Activated naive CD4-positive, alpha-beta T cell treated with anti-CD3 and anti-CD28 coated beads for 36 hours (primary cell): ENCODE data around the gene GARNL3. TPM values are rescaled to one million over a fixed set of nuclear protein-coding genes. Genes with fewer than 3 reads are reported as not detected.

Experiments
- CTCF ChIA-PET: fragments of 350-600 bp; sonication (Branson Sonifier 250); formaldehyde crosslinking; loops from one replicate; lab custom pipeline; 2021; ENCODE audit warnings: antibody characterized with exemption; lab: Charles Lee
- DNase-seq: peaks from one replicate; pipeline ENCODE4 v3.0.0-alpha.2; 2020
- H3K27ac Mint-ChIP-seq: one replicate; pipeline ENCODE4 v1.8.0; 2021; ENCODE audit warnings: mild to moderate bottlenecking, mixed read lengths
- H3K27me3 Mint-ChIP-seq: one replicate; pipeline ENCODE4 v1.8.0; 2021; ENCODE audit warnings: low read depth, mixed read lengths
- H3K36me3 Mint-ChIP-seq: one replicate; pipeline ENCODE4 v1.8.0; 2021; ENCODE audit warnings: low read depth, mixed read lengths
- H3K4me1 Mint-ChIP-seq: one replicate; pipeline ENCODE4 v1.8.0; 2021; ENCODE audit warnings: low read depth, mixed read lengths
- H3K4me3 Mint-ChIP-seq: one replicate; pipeline ENCODE4 v1.8.0; 2021; ENCODE audit warnings: mild to moderate bottlenecking, moderate library complexity, mixed read lengths
- H3K9me3 Mint-ChIP-seq: one replicate; pipeline ENCODE4 v1.8.0; 2021; ENCODE audit warnings: mixed read lengths
- intact Hi-C: fragments of 100-400 bp; cut with micrococcal nuclease; formaldehyde crosslinking; loops from one replicate; pipeline ENCODE4 v1.15.1; 2023
- total RNA-seq, 2 experiments: library from RNA; stranded (reverse); gene quantifications; one replicate each; pipeline ENCODE4 v1.2.3, GENCODE V29; 2021

Gene GARNL3
- total RNA-seq, 2 experiments from 2014 or later: 1.2 to 4.6 TPM

- Mint-ChIP-seq H3K4me1 (peaks cover 5% of the 10 kb centered on the region), H3K4me3 (peak overlapping the region; percentile 83), H3K27ac (no peak overlapping the region), H3K27me3 (peaks cover 5% of the 10 kb centered on the region), H3K36me3 (no peaks in the 10 kb centered on the region), H3K9me3 (no peaks in the 10 kb centered on the region)
- intact Hi-C loops: loop anchor here (1.0 to 10.0 kb wide), 4 partner anchors 21 to 529 kb away; partner anchors contain the start of genes LRSAM1, RPL12 and SH2D3C
- no peak for DNase-seq
- CTCF ChIA-PET: no interaction called here
These were observed 18.9 kb upstream of the GARNL3 start for GRCh38 chr9:127245637-127246164.

DNA sequence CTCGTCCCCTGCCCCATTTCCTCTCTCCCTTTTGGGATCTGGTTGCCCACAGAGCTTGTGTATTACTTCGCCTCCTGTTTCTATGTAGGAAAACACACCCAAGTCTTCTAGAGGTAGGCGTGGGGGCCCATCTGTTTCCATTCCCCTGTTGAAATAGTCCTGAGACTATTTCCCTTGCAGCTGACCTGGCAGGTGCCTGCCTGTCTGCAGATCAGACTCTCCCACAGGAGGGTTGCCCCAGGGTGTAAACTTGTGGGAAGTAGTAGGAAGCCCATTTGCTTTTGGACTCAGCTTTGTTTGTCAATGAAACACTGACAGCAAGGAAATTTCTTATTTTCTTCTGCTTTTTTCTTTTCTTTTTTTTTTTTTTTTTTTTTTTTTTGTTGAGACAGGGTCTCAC is 16.3 kb upstream of the GARNL3 start:
- intact Hi-C loops: loop anchor here (10.0 kb wide), 2 partner anchors 207 to 527 kb away; partner anchors contain the start of genes LRSAM1, RPL12 and SH2D3C
- no peak overlapping the region for H3K4me3 Mint-ChIP-seq
- CTCF ChIA-PET: interaction anchor here (0.6 to 1.2 kb wide), 2 partner anchors 19 to 207 kb away, joined by 3 read pairs; no protein-coding TSS in a partner anchor
- no peaks in the 10 kb centered on the region for H3K36me3 Mint-ChIP-seq
- DNase-seq: no peak
- peaks cover 5% of the 10 kb centered on the region for H3K27me3 Mint-ChIP-seq
- peaks cover 5% of the 10 kb centered on the region for H3K4me1 Mint-ChIP-seq
- no peak overlapping the region for H3K27ac Mint-ChIP-seq
- H3K9me3 Mint-ChIP-seq: no peaks in the 10 kb centered on the region

- CTCF ChIA-PET: no interaction called here
- Mint-ChIP-seq H3K27me3 (peaks cover 10% of the 10 kb centered on the region), H3K36me3 (no peaks in the 10 kb centered on the region), H3K4me1 (peaks cover 5% of the 10 kb centered on the region), H3K4me3 (no peak overlapping the region), H3K9me3 (no peaks in the 10 kb centered on the region), H3K27ac (no peak overlapping the region)
- intact Hi-C loops: loop anchor here (10.0 kb wide), 2 partner anchors 205 to 525 kb away; partner anchors contain the start of genes LRSAM1, RPL12 and SH2D3C
- no peak for DNase-seq
These were observed 14.7 kb upstream of the GARNL3 start for GRCh38 chr9:127249877-127250276.

- Mint-ChIP-seq H3K4me3 (no peak overlapping the region), H3K27me3 (peaks cover 10% of the 10 kb centered on the region), H3K9me3 (no peaks in the 10 kb centered on the region), H3K27ac (no peak overlapping the region), H3K4me1 (no peaks in the 10 kb centered on the region), H3K36me3 (no peaks in the 10 kb centered on the region)
- CTCF ChIA-PET: no interaction called here
- DNase-seq: no peak
- intact Hi-C loops: no loop called here
These were observed 13.6 kb upstream of the GARNL3 start for GRCh38 chr9:127250896-127251391.

DNA sequence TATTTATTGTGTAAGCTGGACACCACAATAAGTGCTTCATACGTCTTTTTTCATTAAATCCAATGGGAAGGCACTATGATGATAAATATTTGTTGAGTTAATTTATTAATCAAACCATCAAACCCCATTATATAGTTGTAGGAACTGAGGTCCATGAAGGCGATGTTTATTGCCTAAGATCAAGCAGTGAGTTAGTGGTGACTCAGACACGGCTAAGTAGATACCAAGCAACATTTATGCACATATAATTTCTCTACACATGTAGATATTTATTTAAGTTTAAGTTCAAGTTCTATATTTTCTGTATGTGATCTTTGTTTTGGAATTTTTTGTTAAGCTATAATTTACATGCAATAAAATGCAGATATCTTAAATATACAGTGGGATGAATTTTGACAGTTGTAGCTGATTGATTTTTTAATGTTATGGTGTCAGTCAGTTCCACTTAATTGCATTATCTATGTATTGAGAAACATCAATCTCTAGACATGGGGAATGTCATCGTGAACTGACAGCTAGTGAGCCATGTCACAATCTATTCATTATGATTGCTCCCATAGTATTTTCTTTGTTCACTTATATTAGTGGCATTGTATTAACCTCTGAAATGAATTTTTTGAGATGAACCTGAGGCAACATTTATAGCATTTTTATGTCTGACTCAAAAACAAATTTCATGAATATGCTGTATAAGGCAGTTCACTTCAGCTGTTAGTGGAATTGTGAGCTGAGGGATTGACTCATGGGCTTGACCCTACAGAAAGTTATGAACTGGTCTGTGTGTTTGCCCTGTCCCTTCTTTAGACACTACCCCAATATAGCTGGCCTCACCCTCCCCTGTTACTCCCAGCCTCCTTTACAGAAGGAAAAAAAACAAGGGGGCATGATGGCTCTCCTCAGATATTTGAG is 11.9 kb upstream of the GARNL3 start:
- peaks cover 10% of the 10 kb centered on the region for H3K27me3 Mint-ChIP-seq
- no peaks in the 10 kb centered on the region for H3K36me3 Mint-ChIP-seq
- H3K4me1 Mint-ChIP-seq: no peaks in the 10 kb centered on the region
- CTCF ChIA-PET: interaction anchor here (0.6 kb wide), 1 partner anchor 117 kb away, joined by 7 read pairs; no protein-coding TSS in a partner anchor
- H3K27ac Mint-ChIP-seq: no peak overlapping the region
- intact Hi-C loops: no loop called here
- H3K4me3 Mint-ChIP-seq: no peak overlapping the region
- no peak for DNase-seq
- no peaks in the 10 kb centered on the region for H3K9me3 Mint-ChIP-seq

- Mint-ChIP-seq H3K27ac (no peak overlapping the region), H3K9me3 (no peaks in the 10 kb centered on the region), H3K36me3 (no peaks in the 10 kb centered on the region), H3K4me3 (no peak overlapping the region), H3K27me3 (peaks cover 10% of the 10 kb centered on the region), H3K4me1 (no peaks in the 10 kb centered on the region)
- CTCF ChIA-PET: no interaction called here
- intact Hi-C loops: no loop called here
- DNase-seq: no peak
These were observed 11.1 kb upstream of the GARNL3 start for GRCh38 chr9:127253446-127253845.

DNA sequence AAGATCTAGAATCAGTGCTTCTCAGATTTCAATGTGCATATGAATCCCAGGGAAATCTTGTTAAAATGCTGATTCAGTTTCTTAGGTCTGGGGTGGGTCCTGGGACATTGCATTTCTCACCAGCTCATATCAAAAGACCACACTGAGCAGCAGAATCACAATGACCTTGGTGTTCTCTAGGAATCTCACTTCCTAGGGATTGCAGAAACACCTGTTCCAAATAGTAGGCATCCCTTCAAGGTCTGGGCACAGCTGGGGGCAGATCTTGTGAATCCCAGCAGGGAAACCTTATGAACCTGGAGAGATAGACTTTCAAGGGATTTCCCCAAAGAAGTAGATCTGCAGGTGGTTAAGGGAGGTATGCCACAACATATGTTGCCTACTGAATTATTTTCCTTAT is 8.9 kb upstream of the GARNL3 start:
- H3K36me3 Mint-ChIP-seq: no peaks in the 10 kb centered on the region
- no peaks in the 10 kb centered on the region for H3K9me3 Mint-ChIP-seq
- no peaks in the 10 kb centered on the region for H3K4me1 Mint-ChIP-seq
- peaks cover 5% of the 10 kb centered on the region for H3K27me3 Mint-ChIP-seq
- H3K27ac Mint-ChIP-seq: no peak overlapping the region
- no peak for DNase-seq
- intact Hi-C loops: no loop called here
- CTCF ChIA-PET: no interaction called here
- no peak overlapping the region for H3K4me3 Mint-ChIP-seq

- no peaks in the 10 kb centered on the region for H3K36me3 Mint-ChIP-seq
- H3K27me3 Mint-ChIP-seq: peaks cover 5% of the 10 kb centered on the region
- CTCF ChIA-PET: no interaction called here
- H3K27ac Mint-ChIP-seq: no peak overlapping the region
- no peaks in the 10 kb centered on the region for H3K9me3 Mint-ChIP-seq
- intact Hi-C loops: no loop called here
- DNase-seq: no peak
- H3K4me3 Mint-ChIP-seq: no peak overlapping the region
- no peaks in the 10 kb centered on the region for H3K4me1 Mint-ChIP-seq
These were observed 8.2 kb upstream of the GARNL3 start for GRCh38 chr9:127256324-127256723.

GRCh38 chr9:127258606-127259471 is 5.7 kb upstream of the GARNL3 start:
- DNase-seq: no peak
- Mint-ChIP-seq H3K9me3 (no peaks in the 10 kb centered on the region), H3K27me3 (no peaks in the 10 kb centered on the region), H3K4me3 (no peak overlapping the region), H3K36me3 (no peaks in the 10 kb centered on the region), H3K4me1 (no peaks in the 10 kb centered on the region), H3K27ac (no peak overlapping the region)
- intact Hi-C loops: no loop called here
- CTCF ChIA-PET: no interaction called here

DNA sequence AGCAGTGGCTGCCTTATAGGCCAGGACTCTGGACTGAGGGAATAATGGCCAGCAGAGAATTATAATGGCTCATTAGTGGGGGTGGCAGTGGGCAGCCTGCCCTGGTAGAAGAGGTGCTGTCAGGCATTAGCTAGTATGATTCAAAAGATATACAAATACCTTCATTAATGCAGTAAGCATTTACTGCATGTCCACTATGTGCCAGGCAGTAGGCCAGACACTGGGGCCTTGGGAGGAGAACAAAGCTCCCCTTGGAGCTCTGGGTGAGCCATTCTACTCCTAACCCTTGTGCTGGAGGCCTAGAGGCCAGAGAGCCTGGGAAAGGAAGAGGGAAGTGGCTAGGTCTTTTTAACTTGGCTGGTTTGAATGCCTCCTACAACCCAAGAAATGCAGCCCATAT is 2.0 kb upstream of the GARNL3 start:
- Mint-ChIP-seq H3K27me3 (no peaks in the 10 kb centered on the region), H3K27ac (no peak overlapping the region), H3K36me3 (no peaks in the 10 kb centered on the region), H3K4me1 (no peaks in the 10 kb centered on the region), H3K4me3 (no peak overlapping the region), H3K9me3 (no peaks in the 10 kb centered on the region)
- intact Hi-C loops: no loop called here
- DNase-seq: no peak
- CTCF ChIA-PET: no interaction called here

GRCh38 chr9:127263237-127263636 is 1.3 kb upstream of the GARNL3 start:
- no peak for DNase-seq
- H3K36me3 Mint-ChIP-seq: no peaks in the 10 kb centered on the region
- no peaks in the 10 kb centered on the region for H3K9me3 Mint-ChIP-seq
- intact Hi-C loops: no loop called here
- H3K4me1 Mint-ChIP-seq: no peaks in the 10 kb centered on the region
- no peaks in the 10 kb centered on the region for H3K27me3 Mint-ChIP-seq
- CTCF ChIA-PET: no interaction called here
- no peak overlapping the region for H3K4me3 Mint-ChIP-seq
- no peak overlapping the region for H3K27ac Mint-ChIP-seq

DNA sequence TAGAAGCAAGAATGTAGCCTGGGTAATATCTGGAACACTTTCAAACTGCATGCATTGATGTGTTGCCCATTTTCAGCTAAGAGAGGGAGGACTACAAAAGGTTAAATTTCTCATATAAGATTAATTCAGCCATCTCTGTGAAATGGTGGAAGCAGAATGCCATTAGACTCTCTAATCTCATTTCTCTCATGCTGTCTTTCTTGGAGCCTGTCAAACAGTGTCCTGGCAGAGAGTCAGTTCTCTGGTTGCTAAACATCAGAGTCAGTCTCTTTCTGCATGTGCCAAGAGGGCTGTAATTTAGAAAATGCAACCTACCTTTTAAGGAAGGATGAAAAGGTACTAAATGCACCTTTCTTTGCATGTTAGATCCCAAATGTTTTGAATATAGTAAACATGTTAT is 910 bp upstream of the GARNL3 start:
- no peaks in the 10 kb centered on the region for H3K4me1 Mint-ChIP-seq
- no peak overlapping the region for H3K27ac Mint-ChIP-seq
- DNase-seq: no peak
- CTCF ChIA-PET: interaction anchor here (0.7 kb wide), 1 partner anchor 459 kb away, joined by 3 read pairs; the partner anchor contains the start of gene ZBTB43
- intact Hi-C loops: no loop called here
- no peak overlapping the region for H3K4me3 Mint-ChIP-seq
- no peaks in the 10 kb centered on the region for H3K9me3 Mint-ChIP-seq
- no peaks in the 10 kb centered on the region for H3K36me3 Mint-ChIP-seq
- H3K27me3 Mint-ChIP-seq: no peaks in the 10 kb centered on the region
